Measurements from ENCODE around the gene FOXP1.

FOXP1 gene

DNA sequence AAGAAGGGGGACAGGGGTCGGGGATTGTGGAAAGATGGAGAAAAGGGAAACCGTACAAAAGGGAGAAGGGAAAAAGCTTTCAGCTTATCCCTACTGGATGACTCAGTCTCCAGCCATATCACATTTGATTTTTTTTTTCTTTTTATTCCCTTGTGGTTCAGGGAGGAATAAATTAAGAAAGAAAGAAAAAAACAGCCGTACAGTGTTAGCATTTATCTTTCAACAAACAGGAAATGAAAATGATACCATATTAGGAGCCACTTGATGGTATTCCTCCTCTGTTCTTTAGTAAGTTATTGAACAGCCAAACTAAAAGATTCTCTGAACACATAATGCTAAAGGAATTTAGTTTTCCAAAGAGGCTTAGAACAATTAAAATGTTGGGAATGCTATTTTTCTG is 594.4 kb downstream of the FOXP1 start:
- TF ChIP-seq CTCF (IDR thresholded peaks at IDR 0.05; ENCODE audit: insufficient read depth, low read depth, low read length, missing control alignments), result no peak
- H3K4me3 ChIP-seq (ENCODE audit: low read length), result no peak overlapping the region
- DNase-seq (ENCODE audit: low read depth), result no peak

- no peak for DNase-seq (ENCODE audit: low read depth)
- no peak overlapping the region for H3K4me3 ChIP-seq (ENCODE audit: low read length)
- no peak for TF ChIP-seq CTCF (IDR thresholded peaks at IDR 0.05; ENCODE audit: insufficient read depth, low read depth, low read length, missing control alignments)
Observed at GRCh38 chr3:70988111-70988510, 595.4 kb downstream of the FOXP1 start.

- TF ChIP-seq CTCF (IDR thresholded peaks at IDR 0.05; ENCODE audit: insufficient read depth, low read depth, low read length, missing control alignments), result no peak
- DNase-seq (ENCODE audit: low read depth), result no peak
Observed at GRCh38 chr3:70985572-70985971, 598.0 kb downstream of the FOXP1 start.

GRCh38 chr3:70984776-70985482 is 598.6 kb downstream of the FOXP1 start:
- no peak for DNase-seq (ENCODE audit: low read depth)
- no peak overlapping the region for H3K4me3 ChIP-seq (ENCODE audit: low read length)
- TF ChIP-seq CTCF (IDR thresholded peaks at IDR 0.05; ENCODE audit: insufficient read depth, low read depth, low read length, missing control alignments), result no peak

More at GRCh38 chr3:70985572-70985971, 598.0 kb downstream of the FOXP1 start:
- H3K4me3 ChIP-seq (ENCODE audit: low read length), result no peak overlapping the region

DNA sequence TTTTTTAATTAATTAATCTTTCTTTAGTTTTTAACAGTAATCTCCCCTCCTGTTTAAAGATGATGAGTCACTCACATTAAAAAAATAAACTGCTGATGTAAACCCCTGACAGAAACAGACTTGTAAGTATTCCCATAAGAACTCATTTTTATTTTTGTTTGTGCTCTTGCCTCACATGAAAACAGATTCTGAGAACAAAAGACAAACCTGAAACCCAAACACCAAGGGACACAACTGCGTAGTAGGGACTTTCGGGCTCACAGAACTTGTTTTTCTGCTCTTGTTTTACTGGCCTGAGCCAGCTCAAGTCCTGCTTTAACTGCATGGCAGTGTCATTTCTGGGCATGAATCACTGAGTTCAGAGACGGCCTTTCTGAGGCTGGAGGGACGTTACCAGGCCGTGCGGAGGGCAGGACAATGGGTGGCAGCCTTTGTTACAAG is 600.8 kb downstream of the FOXP1 start:
- no peak overlapping the region for H3K4me3 ChIP-seq (ENCODE audit: low read length)
- DNase-seq (ENCODE audit: low read depth), result peak; percentile 95
- no peak for TF ChIP-seq CTCF (IDR thresholded peaks at IDR 0.05; ENCODE audit: insufficient read depth, low read depth, low read length, missing control alignments)

DNA sequence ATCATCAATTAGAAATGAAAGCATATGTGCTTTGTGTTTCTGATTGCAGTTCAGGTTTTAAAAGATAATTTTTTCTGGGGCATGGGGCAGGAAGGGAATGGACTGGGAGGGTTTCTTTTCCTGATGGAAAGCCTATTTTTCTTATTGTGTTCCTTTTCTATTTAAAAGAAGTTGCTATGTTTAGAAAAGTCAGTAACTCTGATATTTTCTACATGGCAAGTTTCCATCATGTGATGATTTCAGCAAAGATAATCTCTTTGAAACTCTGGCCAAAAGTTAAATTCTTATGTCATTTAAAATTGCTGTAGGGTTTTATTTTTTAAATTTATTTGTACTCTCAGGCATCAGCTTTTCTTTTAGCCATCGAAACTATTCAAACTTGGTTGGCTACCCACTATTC is 601.2 kb downstream of the FOXP1 start:
- TF ChIP-seq CTCF (IDR thresholded peaks at IDR 0.05; ENCODE audit: insufficient read depth, low read depth, low read length, missing control alignments), result no peak
- no peak for DNase-seq (ENCODE audit: low read depth)
- no peak overlapping the region for H3K4me3 ChIP-seq (ENCODE audit: low read length)

All from epithelial cell of esophagus (primary cell).